Astrocyte (in vitro differentiated cells and primary cell): ENCODE measurements around the gene DKKL1. TPM values are rescaled to one million over a fixed set of nuclear protein-coding genes. Genes with fewer than 3 reads are reported as not detected.

Source experiments
- DNase-seq: peaks from one replicate; pipeline ENCODE4 v3.0.0-alpha.2; 2010; ENCODE audit warnings: low read depth
- FAIRE-seq: peaks from 2 replicates; lab custom pipeline; 2011; peaks lifted over from hg19 to GRCh38; lab: Jason Lieb, UNC
- H2AFZ ChIP-seq: 2 replicates; pipeline ENCODE4 v1.6.0; 2012; ENCODE audit warnings: low read depth, low read length, inconsistent platforms
- H3K27ac ChIP-seq: 2 replicates; pipeline ENCODE4 v1.5.1; 2011; ENCODE audit warnings: low read depth, low read length, inconsistent platforms
- H3K27me3 ChIP-seq: 2 replicates; pipeline ENCODE4 v1.6.0; 2011; ENCODE audit warnings: low read length, inconsistent platforms; ENCODE audit not compliant: insufficient read depth
- H3K36me3 ChIP-seq: 2 replicates; pipeline ENCODE4 v1.5.1; 2011; ENCODE audit warnings: low read length, inconsistent platforms; ENCODE audit not compliant: insufficient read depth
- H3K4me1 ChIP-seq: 2 replicates; pipeline ENCODE4 v1.5.1; 2011; ENCODE audit warnings: low read length, inconsistent platforms; ENCODE audit not compliant: insufficient read depth
- H3K4me2 ChIP-seq: 2 replicates; pipeline ENCODE4 v1.6.0; 2012; ENCODE audit warnings: low read length, inconsistent platforms
- H3K4me3 ChIP-seq: 2 replicates; pipeline ENCODE4 v1.5.1; 2011; ENCODE audit warnings: low read depth, mild to moderate bottlenecking, low read length, inconsistent platforms; ENCODE audit not compliant: insufficient read depth
- H3K79me2 ChIP-seq: 2 replicates; pipeline ENCODE4 v1.6.0; 2012; ENCODE audit warnings: mild to moderate bottlenecking, low read length, inconsistent platforms; ENCODE audit not compliant: insufficient read depth
- H3K9ac ChIP-seq: 2 replicates; pipeline ENCODE4 v1.6.0; 2012; ENCODE audit warnings: mild to moderate bottlenecking, low read length, inconsistent platforms
- H3K9me3 ChIP-seq: 2 replicates; pipeline ENCODE4 v1.5.1; 2012; ENCODE audit warnings: low read depth, mild to moderate bottlenecking, low read length, inconsistent platforms; ENCODE audit not compliant: insufficient read depth
- H4K20me1 ChIP-seq: 2 replicates; pipeline ENCODE4 v1.6.0; 2012; ENCODE audit warnings: low read length, inconsistent platforms; ENCODE audit not compliant: insufficient read depth
- H3K27ac Mint-ChIP-seq: one replicate; pipeline ENCODE4 v1.8.0; 2021; ENCODE audit warnings: mild to moderate bottlenecking, mixed read lengths; ENCODE audit not compliant: unreplicated experiment
- H3K27me3 Mint-ChIP-seq: one replicate; pipeline ENCODE4 v1.8.0; 2021; ENCODE audit warnings: low read depth, mixed read lengths; ENCODE audit not compliant: unreplicated experiment
- H3K36me3 Mint-ChIP-seq: one replicate; pipeline ENCODE4 v1.8.0; 2021; ENCODE audit warnings: low read depth, mixed read lengths; ENCODE audit not compliant: unreplicated experiment
- H3K4me1 Mint-ChIP-seq: one replicate; pipeline ENCODE4 v1.8.0; 2021; ENCODE audit warnings: low read depth, mixed read lengths; ENCODE audit not compliant: unreplicated experiment
- H3K4me3 Mint-ChIP-seq: one replicate; pipeline ENCODE4 v1.8.0; 2021; ENCODE audit warnings: mild to moderate bottlenecking, moderate library complexity, mixed read lengths; ENCODE audit not compliant: unreplicated experiment
- H3K9me3 Mint-ChIP-seq: one replicate; pipeline ENCODE4 v1.8.0; 2021; ENCODE audit warnings: mild to moderate bottlenecking, mixed read lengths; ENCODE audit not compliant: unreplicated experiment
- CTCF ChIP-seq: IDR thresholded peaks from 2 replicates; pipeline ENCODE4 v1.5.1; 2011; ENCODE audit warnings: low read depth, mild to moderate bottlenecking, inconsistent platforms, low read length, moderate library complexity; ENCODE audit not compliant: insufficient read depth
- EZH2 ChIP-seq: IDR thresholded peaks from 2 replicates; pipeline ENCODE4 v1.6.1; 2012; ENCODE audit warnings: mild to moderate bottlenecking, low read length, inconsistent platforms; ENCODE audit not compliant: insufficient read depth
- total RNA-seq: library from RNA; stranded (reverse); gene quantifications from 2 replicates; pipeline ENCODE4 v1.2.1, GENCODE V29; 2021

The DKKL1 gene
- total RNA-seq, 1 donor from 2014 or later = 1.1 TPM

GRCh38 chr19:49347191-49347590 lies 16.5 kb upstream of the DKKL1 start:
- no peak overlapping the region for H3K27ac Mint-ChIP-seq
- H3K9me3 Mint-ChIP-seq = no peaks in the 10 kb centered on the region
- no peak overlapping the region for H3K27ac ChIP-seq
- H3K27me3 Mint-ChIP-seq = no peaks in the 10 kb centered on the region
- peaks cover 49% of the 10 kb centered on the region for H3K36me3 Mint-ChIP-seq
- H3K4me3 Mint-ChIP-seq = no peak overlapping the region
- peaks cover 45% of the 10 kb centered on the region for H3K36me3 ChIP-seq
- H3K9me3 ChIP-seq = no peaks in the 10 kb centered on the region
- H3K27me3 ChIP-seq = no peaks in the 10 kb centered on the region
- H3K79me2 ChIP-seq = no peaks in the 10 kb centered on the region
- no peaks in the 10 kb centered on the region for H3K4me1 Mint-ChIP-seq
- TF ChIP-seq EZH2 = no peak
- no peak for TF ChIP-seq CTCF
- H3K4me2 ChIP-seq = no peak overlapping the region
- no peak overlapping the region for H2AFZ ChIP-seq
- no peak overlapping the region for H3K4me3 ChIP-seq
- no peaks in the 10 kb centered on the region for H3K4me1 ChIP-seq
- FAIRE-seq (no peak), DNase-seq (no peak)
- peaks cover 62% of the 10 kb centered on the region for H4K20me1 ChIP-seq
- H3K9ac ChIP-seq = no peak overlapping the region

GRCh38 chr19:49347835-49348234 lies 15.8 kb upstream of the DKKL1 start:
- H3K27ac Mint-ChIP-seq = no peak overlapping the region
- H3K36me3 Mint-ChIP-seq = peaks cover 43% of the 10 kb centered on the region
- Histone ChIP-seq H3K9ac (no peak overlapping the region), H3K27me3 (no peaks in the 10 kb centered on the region), H4K20me1 (peaks cover 55% of the 10 kb centered on the region), H2AFZ (no peak overlapping the region), H3K4me1 (no peaks in the 10 kb centered on the region), H3K9me3 (no peaks in the 10 kb centered on the region), H3K27ac (no peak overlapping the region), H3K79me2 (no peaks in the 10 kb centered on the region), H3K36me3 (peaks cover 44% of the 10 kb centered on the region), H3K4me2 (no peak overlapping the region), H3K4me3 (no peak overlapping the region)
- no peaks in the 10 kb centered on the region for H3K9me3 Mint-ChIP-seq
- DNase-seq (peak; percentile 57), FAIRE-seq (peak; percentile 9)
- H3K4me1 Mint-ChIP-seq = no peaks in the 10 kb centered on the region
- no peaks in the 10 kb centered on the region for H3K27me3 Mint-ChIP-seq
- H3K4me3 Mint-ChIP-seq = no peak overlapping the region
- TF ChIP-seq CTCF = peak; percentile 21
- TF ChIP-seq EZH2 = no peak

- Histone ChIP-seq H3K79me2 (no peaks in the 10 kb centered on the region), H3K4me1 (no peaks in the 10 kb centered on the region)
- no peak for FAIRE-seq
These were observed 15.1 kb upstream of the DKKL1 start for GRCh38 chr19:49348305-49349189.

More at GRCh38 chr19:49348305-49349189, 15.1 kb upstream of the DKKL1 start:
- Mint-ChIP-seq H3K9me3 (no peaks in the 10 kb centered on the region), H3K27ac (no peak overlapping the region), H3K4me3 (peak overlapping the region; percentile 1), H3K4me1 (no peaks in the 10 kb centered on the region), H3K27me3 (no peaks in the 10 kb centered on the region), H3K36me3 (peaks cover 43% of the 10 kb centered on the region)
- Histone ChIP-seq H3K4me3 (no peak overlapping the region), H3K27me3 (no peaks in the 10 kb centered on the region), H3K27ac (no peak overlapping the region), H2AFZ (no peak overlapping the region), H3K9ac (no peak overlapping the region), H3K4me2 (no peak overlapping the region), H3K36me3 (peaks cover 46% of the 10 kb centered on the region), H3K9me3 (no peaks in the 10 kb centered on the region), H4K20me1 (peaks cover 55% of the 10 kb centered on the region)
- no peak for DNase-seq
- no peak for TF ChIP-seq EZH2
- TF ChIP-seq CTCF = no peak
